Neutrophil (primary cell): Measurements from ENCODE around the gene FOXC1.

Source experiments
- H3K27ac ChIP-seq: fragments of 200-600 bp; sonication (generic); 2 replicates; pipeline ENCODE4 v1.5.1; 2016; ENCODE audit warnings: mild to moderate bottlenecking, moderate library complexity
- H3K27me3 ChIP-seq: fragments of 200-600 bp; sonication (generic); 2 replicates; pipeline ENCODE4 v1.6.0; 2016; ENCODE audit warnings: mild to moderate bottlenecking
- H3K36me3 ChIP-seq: fragments of 200-600 bp; sonication (generic); 2 replicates; pipeline ENCODE4 v1.5.1; 2017
- H3K4me1 ChIP-seq, 2 experiments: fragments of 200-600 bp in 1 of 2; sonication (generic) in 1 of 2; 1 replicate in 1 of 2; 2 replicates in 1 of 2; pipeline versions ENCODE4 v1.5.1 to v1.6.1; 2013 to 2016; ENCODE audit warnings: low read depth in 1 of 2, low read length in 1 of 2, mild to moderate bottlenecking in 1 of 2, moderate library complexity in 1 of 2; ENCODE audit not compliant: control insufficient read depth in 1 of 2, insufficient read depth in 1 of 2
- H3K4me3 ChIP-seq, 2 experiments: fragments of 200-600 bp in 1 of 2; sonication (generic) in 1 of 2; 1 replicate in 1 of 2; 2 replicates in 1 of 2; pipeline ENCODE4 v1.5.1; 2013 to 2016; ENCODE audit warnings: low read depth in 1 of 2, low read length in 1 of 2, mild to moderate bottlenecking in 1 of 2, moderate library complexity in 1 of 2
- H3K9me3 ChIP-seq: fragments of 200-600 bp; sonication (generic); 2 replicates; pipeline ENCODE4 v1.5.1; 2016
- TF ChIP-seq, protein P1 (sequence below): fragments of 200-600 bp; sonication (generic); IDR thresholded peaks from 2 replicates; pipeline ENCODE4 v1.5.1; 2016; ENCODE audit warnings: antibody characterized with exemption

The FOXC1 gene

GRCh38 chr6:1597924-1598323, 11.8 kb upstream of the FOXC1 start:
- Histone ChIP-seq H3K4me3 (no peak overlapping the region), H3K27me3 (peaks cover 100% of the 10 kb centered on the region), H3K9me3 (no peaks in the 10 kb centered on the region), H3K27ac (no peak overlapping the region), H3K36me3 (no peaks in the 10 kb centered on the region), H3K4me1 (peaks cover 5 to 6% of the 10 kb centered on the region in 2 experiments)
- TF ChIP-seq, protein P1, sequence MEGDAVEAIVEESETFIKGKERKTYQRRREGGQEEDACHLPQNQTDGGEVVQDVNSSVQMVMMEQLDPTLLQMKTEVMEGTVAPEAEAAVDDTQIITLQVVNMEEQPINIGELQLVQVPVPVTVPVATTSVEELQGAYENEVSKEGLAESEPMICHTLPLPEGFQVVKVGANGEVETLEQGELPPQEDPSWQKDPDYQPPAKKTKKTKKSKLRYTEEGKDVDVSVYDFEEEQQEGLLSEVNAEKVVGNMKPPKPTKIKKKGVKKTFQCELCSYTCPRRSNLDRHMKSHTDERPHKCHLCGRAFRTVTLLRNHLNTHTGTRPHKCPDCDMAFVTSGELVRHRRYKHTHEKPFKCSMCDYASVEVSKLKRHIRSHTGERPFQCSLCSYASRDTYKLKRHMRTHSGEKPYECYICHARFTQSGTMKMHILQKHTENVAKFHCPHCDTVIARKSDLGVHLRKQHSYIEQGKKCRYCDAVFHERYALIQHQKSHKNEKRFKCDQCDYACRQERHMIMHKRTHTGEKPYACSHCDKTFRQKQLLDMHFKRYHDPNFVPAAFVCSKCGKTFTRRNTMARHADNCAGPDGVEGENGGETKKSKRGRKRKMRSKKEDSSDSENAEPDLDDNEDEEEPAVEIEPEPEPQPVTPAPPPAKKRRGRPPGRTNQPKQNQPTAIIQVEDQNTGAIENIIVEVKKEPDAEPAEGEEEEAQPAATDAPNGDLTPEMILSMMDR: no peak

DNA sequence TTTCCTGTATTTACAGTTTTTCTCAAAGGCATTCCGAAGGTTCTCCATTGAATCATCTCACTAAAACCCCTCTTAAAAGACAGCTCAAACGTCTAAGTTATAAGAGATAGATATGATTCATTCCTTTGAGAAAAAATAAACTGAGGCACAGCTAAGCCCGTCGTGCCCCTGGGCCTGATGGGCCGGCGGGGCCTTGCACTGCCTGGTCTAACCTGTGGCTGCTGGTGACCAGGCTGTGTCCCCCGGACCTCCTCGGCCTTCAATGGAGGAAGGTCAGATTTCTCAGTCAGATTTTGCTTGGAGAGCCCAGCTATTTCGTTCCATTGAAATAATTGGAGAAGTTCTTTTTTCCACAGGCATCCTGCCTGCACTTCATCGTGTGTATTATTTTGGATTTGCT, 11.3 kb upstream of the FOXC1 start:
- H3K36me3 ChIP-seq: no peaks in the 10 kb centered on the region
- H3K4me3 ChIP-seq: no peak overlapping the region
- H3K27ac ChIP-seq: no peak overlapping the region
- TF ChIP-seq, protein P1: no peak
- H3K9me3 ChIP-seq: no peaks in the 10 kb centered on the region
- H3K4me1 ChIP-seq: peaks cover 5 to 6% of the 10 kb centered on the region in 2 experiments
- peaks cover 100% of the 10 kb centered on the region for H3K27me3 ChIP-seq

DNA sequence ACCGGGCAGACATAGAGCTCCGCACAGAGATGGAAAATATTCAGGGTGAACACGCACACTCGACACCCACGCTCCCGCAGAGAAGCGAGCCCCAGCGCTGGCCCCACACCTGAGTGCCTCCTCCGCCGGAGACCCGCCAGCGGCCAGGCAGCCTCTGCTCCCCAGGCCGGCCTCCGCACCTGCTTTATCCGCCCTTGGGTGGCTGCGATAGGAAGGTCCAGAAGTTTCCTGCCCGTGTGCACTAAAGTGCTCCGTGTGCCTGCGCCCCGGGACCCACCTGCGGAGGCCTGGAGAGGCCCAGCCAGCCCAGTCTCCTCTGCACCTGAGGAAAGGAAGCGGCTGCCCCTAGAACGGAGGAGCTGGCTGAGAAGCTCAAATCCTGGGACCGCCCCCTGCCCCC, 10.8 kb upstream of the FOXC1 start:
- H3K27me3 ChIP-seq: peaks cover 100% of the 10 kb centered on the region
- TF ChIP-seq, protein P1: no peak

GRCh38 chr6:1599469-1599868, 10.2 kb upstream of the FOXC1 start:
- peaks cover 7 to 11% of the 10 kb centered on the region in 2 experiments for H3K4me1 ChIP-seq
- H3K9me3 ChIP-seq: no peaks in the 10 kb centered on the region
- peaks cover 100% of the 10 kb centered on the region for H3K27me3 ChIP-seq
- TF ChIP-seq, protein P1: no peak
- H3K4me3 ChIP-seq: no peak overlapping the region
- H3K27ac ChIP-seq: no peak overlapping the region
- H3K36me3 ChIP-seq: no peaks in the 10 kb centered on the region

More for the DNA sequence above, 10.8 kb upstream of the FOXC1 start:
- Histone ChIP-seq H3K4me1 (peaks cover 5 to 6% of the 10 kb centered on the region in 2 experiments), H3K9me3 (no peaks in the 10 kb centered on the region), H3K27ac (no peak overlapping the region), H3K4me3 (no peak overlapping the region), H3K36me3 (no peaks in the 10 kb centered on the region)

GRCh38 chr6:1600063-1600763, 9.5 kb upstream of the FOXC1 start:
- H3K27ac ChIP-seq: no peak overlapping the region
- peaks cover 100% of the 10 kb centered on the region for H3K27me3 ChIP-seq
- TF ChIP-seq, protein P1: no peak

More at GRCh38 chr6:1600063-1600763, 9.5 kb upstream of the FOXC1 start:
- H3K9me3 ChIP-seq: no peaks in the 10 kb centered on the region
- H3K4me3 ChIP-seq: no peak overlapping the region
- H3K36me3 ChIP-seq: no peaks in the 10 kb centered on the region
- H3K4me1 ChIP-seq: peaks cover 14 to 18% of the 10 kb centered on the region in 2 experiments
